Prostate gland (tissue), 2 donors: ENCODE measurements around the gene IFT43. TPM values are rescaled to one million over a fixed set of nuclear protein-coding genes. Genes with fewer than 3 reads are reported as not detected.
"Not testable (repeated sequence)": the region's sequence is repeated elsewhere in the genome, so short reads cannot be mapped to it uniquely, and the experiment has no call there.

Experiments
- DNase-seq: peaks from one replicate; pipeline ENCODE4 v3.0.0-alpha.2; 2019; ENCODE audit warnings: low spot score
- H3K27ac ChIP-seq, 2 donors: fragments of 200-600 bp; sonication (generic); 2 replicates each; pipeline ENCODE4 v1.5.1; 2017 to 2019
- H3K27me3 ChIP-seq: fragments of 200-600 bp; sonication (generic); replicated peaks from 2 replicates; pipeline ENCODE4 v1.5.1; 2019; ENCODE audit not compliant: insufficient read depth
- H3K36me3 ChIP-seq, 2 donors: fragments of 200-600 bp; sonication (generic); 1 replicate in 1 of 2; 2 replicates in 1 of 2; pipeline versions ENCODE4 v1.5.1 to v1.8.1; 2017 to 2019
- H3K4me1 ChIP-seq: fragments of 200-600 bp; sonication (generic); replicated peaks from 2 replicates; pipeline ENCODE4 v1.5.1; 2019
- H3K4me3 ChIP-seq, 2 donors: fragments of 200-600 bp; sonication (generic); 2 replicates each; pipeline ENCODE4 v1.5.1; 2017 to 2019
- H3K9me3 ChIP-seq: fragments of 200-600 bp; sonication (generic); 2 replicates; pipeline ENCODE4 v1.5.1; 2017
- CTCF ChIP-seq, 4 experiments: fragments of 200-600 bp in 2 of 4; fragments of 450-650 bp in 2 of 4; sonication (generic) in 2 of 4; IDR thresholded peaks; 1 replicate in 3 of 4; 2 replicates in 1 of 4; pipeline ENCODE4 v1.5.1; 2016 to 2019; ENCODE audit warnings: antibody characterized with exemption in 4 of 4, mild to moderate bottlenecking in 2 of 4, moderate library complexity in 2 of 4
- POLR2A ChIP-seq: fragments of 450-650 bp; IDR thresholded peaks from one replicate; pipeline ENCODE4 v1.6.1; 2016; ENCODE audit warnings: antibody characterized with exemption, mild to moderate bottlenecking
- POLR2AphosphoS5 ChIP-seq: sonication (generic); formaldehyde crosslinking; IDR thresholded peaks from one replicate; pipeline ENCODE4 v1.6.1; 2017; ENCODE audit warnings: antibody characterized with exemption
- WGBS: methylation state at CpG from one replicate; pipeline ENCODE4 v1.1.5; 2018; 5-methylcytosine and 5-hydroxymethylcytosine counted together
- intact Hi-C: fragments of 100-400 bp; cut with DNase I; formaldehyde crosslinking; loops from one replicate; pipeline ENCODE4 v1.14.2; 2022
- total RNA-seq, 2 donors: library from RNA; depleted of rRNA; stranded (reverse); fragments of >200 nt; gene quantifications; one replicate each; pipeline ENCODE4 v1.1.0, GENCODE V29; 2016

IFT43 gene
- total RNA-seq, 2 donors from 2014 or later, result 43.1 to 55.9 TPM

GRCh38 chr14:76007379-76007778, 21.8 kb downstream of the IFT43 start:
- WGBS, result 83% methylated on average over 1 of the region's 1 CpG
- Histone ChIP-seq H3K4me3 (no peak overlapping the region), H3K4me1 (no peaks in the 10 kb centered on the region), H3K36me3 (no peaks in the 10 kb centered on the region), H3K9me3 (no peaks in the 10 kb centered on the region), H3K27ac (no peak overlapping the region), H3K27me3 (no peaks in the 10 kb centered on the region)
- intact Hi-C loops, result no loop called here
- no peak for DNase-seq
- TF ChIP-seq POLR2A, result no peak
- TF ChIP-seq CTCF (IDR thresholded peaks at IDR 0.05), result no peak
- no peak for TF ChIP-seq POLR2AphosphoS5

GRCh38 chr14:76007852-76008251, 22.3 kb downstream of the IFT43 start:
- Histone ChIP-seq H3K9me3 (no peaks in the 10 kb centered on the region), H3K4me1 (no peaks in the 10 kb centered on the region), H3K36me3 (no peaks in the 10 kb centered on the region), H3K27ac (no peak overlapping the region), H3K4me3 (no peak overlapping the region), H3K27me3 (no peaks in the 10 kb centered on the region)
- intact Hi-C loops, result no loop called here
- no peak for DNase-seq
- no peak for TF ChIP-seq POLR2AphosphoS5
- no peak for TF ChIP-seq CTCF (IDR thresholded peaks at IDR 0.05)
- no peak for TF ChIP-seq POLR2A
- 91% methylated on average over 2 of the region's 2 CpGs for WGBS

GRCh38 chr14:76009627-76010026, 24.1 kb downstream of the IFT43 start:
- H3K9me3 ChIP-seq, H3K36me3 ChIP-seq, H3K27ac ChIP-seq, H3K27me3 ChIP-seq, H3K4me1 ChIP-seq, H3K4me3 ChIP-seq, DNase-seq, intact Hi-C loops: not testable (repeated sequence)
- WGBS, result 98% methylated on average over 3 of the region's 3 CpGs

- no peak overlapping the region for H3K4me3 ChIP-seq
- no peak for DNase-seq
- H3K27ac ChIP-seq, result peak overlapping the region in 1 of 2 donors; percentile 11
- H3K36me3 ChIP-seq, result no peaks in the 10 kb centered on the region
- H3K4me1 ChIP-seq, result no peaks in the 10 kb centered on the region
- H3K27me3 ChIP-seq, result no peaks in the 10 kb centered on the region
- H3K9me3 ChIP-seq, result no peaks in the 10 kb centered on the region
- TF ChIP-seq POLR2A (no peak), CTCF (IDR thresholded peaks at IDR 0.05) (no peak), POLR2AphosphoS5 (no peak)
- intact Hi-C loops, result loop anchor here (2.0 kb wide), 1 partner anchor 17 kb away; no protein-coding TSS in a partner anchor
These were observed 26.4 kb downstream of the IFT43 start for GRCh38 chr14:76011930-76012329.

GRCh38 chr14:76012354-76012753, 26.8 kb downstream of the IFT43 start:
- TF ChIP-seq POLR2AphosphoS5 (peak; percentile 35), POLR2A (no peak)
- intact Hi-C loops, result loop anchor here (2.0 kb wide), 1 partner anchor 18 kb away; no protein-coding TSS in a partner anchor
- DNase-seq, result no peak
- H3K9me3 ChIP-seq, result no peaks in the 10 kb centered on the region
- H3K4me1 ChIP-seq, result no peaks in the 10 kb centered on the region
- WGBS, result 52% methylated on average over 9 of the region's 9 CpGs
- no peaks in the 10 kb centered on the region for H3K36me3 ChIP-seq
- H3K27ac ChIP-seq, result peak overlapping the region in 1 of 2 donors; percentile 48
- no peaks in the 10 kb centered on the region for H3K27me3 ChIP-seq
- H3K4me3 ChIP-seq, result no peak overlapping the region

- Histone ChIP-seq H3K27ac (no peak overlapping the region), H3K4me1 (no peaks in the 10 kb centered on the region), H3K36me3 (no peaks in the 10 kb centered on the region), H3K4me3 (no peak overlapping the region), H3K9me3 (no peaks in the 10 kb centered on the region), H3K27me3 (no peaks in the 10 kb centered on the region)
- WGBS, result 92% methylated on average over 1 of the region's 1 CpG
- intact Hi-C loops, result no loop called here
- DNase-seq, result no peak
- no peak for TF ChIP-seq POLR2A
- no peak for TF ChIP-seq CTCF (IDR thresholded peaks at IDR 0.05)
- TF ChIP-seq POLR2AphosphoS5, result no peak
These were observed 29.6 kb downstream of the IFT43 start for GRCh38 chr14:76015191-76015590.
